ENCODE results near the gene MOB3A.

MOB3A gene

GRCh38 chr19:2077833-2078619 is 18.1 kb downstream of the MOB3A start:
- Histone ChIP-seq H3K36me3 (ENCODE audit: control insufficient read depth, insufficient read depth, low read length) (no peaks in the 10 kb centered on the region), H3K27ac (no peak overlapping the region), H3K9me3 (ENCODE audit: control insufficient read depth, low read length) (no peaks in the 10 kb centered on the region), H3K4me2 (ENCODE audit: low read length) (no peak overlapping the region), H3K4me1 (no peaks in the 10 kb centered on the region), H3K27me3 (ENCODE audit: control insufficient read depth, insufficient read depth, low read length) (no peaks in the 10 kb centered on the region), H3K79me2 (no peaks in the 10 kb centered on the region), H3K4me3 (ENCODE audit: low read depth, low read length) (no peak overlapping the region), H2AFZ (no peak overlapping the region), H3K9ac (no peak overlapping the region)
- TF ChIP-seq, protein P1, sequence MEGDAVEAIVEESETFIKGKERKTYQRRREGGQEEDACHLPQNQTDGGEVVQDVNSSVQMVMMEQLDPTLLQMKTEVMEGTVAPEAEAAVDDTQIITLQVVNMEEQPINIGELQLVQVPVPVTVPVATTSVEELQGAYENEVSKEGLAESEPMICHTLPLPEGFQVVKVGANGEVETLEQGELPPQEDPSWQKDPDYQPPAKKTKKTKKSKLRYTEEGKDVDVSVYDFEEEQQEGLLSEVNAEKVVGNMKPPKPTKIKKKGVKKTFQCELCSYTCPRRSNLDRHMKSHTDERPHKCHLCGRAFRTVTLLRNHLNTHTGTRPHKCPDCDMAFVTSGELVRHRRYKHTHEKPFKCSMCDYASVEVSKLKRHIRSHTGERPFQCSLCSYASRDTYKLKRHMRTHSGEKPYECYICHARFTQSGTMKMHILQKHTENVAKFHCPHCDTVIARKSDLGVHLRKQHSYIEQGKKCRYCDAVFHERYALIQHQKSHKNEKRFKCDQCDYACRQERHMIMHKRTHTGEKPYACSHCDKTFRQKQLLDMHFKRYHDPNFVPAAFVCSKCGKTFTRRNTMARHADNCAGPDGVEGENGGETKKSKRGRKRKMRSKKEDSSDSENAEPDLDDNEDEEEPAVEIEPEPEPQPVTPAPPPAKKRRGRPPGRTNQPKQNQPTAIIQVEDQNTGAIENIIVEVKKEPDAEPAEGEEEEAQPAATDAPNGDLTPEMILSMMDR (IDR thresholded peaks at IDR 0.05), result no peak

- no peaks in the 10 kb centered on the region for H3K9me3 ChIP-seq (ENCODE audit: control insufficient read depth, low read length)
- no peak overlapping the region for H3K4me2 ChIP-seq (ENCODE audit: low read length)
- H3K36me3 ChIP-seq (ENCODE audit: control insufficient read depth, insufficient read depth, low read length), result no peaks in the 10 kb centered on the region
- TF ChIP-seq, protein P1 (IDR thresholded peaks at IDR 0.05), result no peak
- no peaks in the 10 kb centered on the region for H3K79me2 ChIP-seq
- H3K27ac ChIP-seq, result no peak overlapping the region
- no peaks in the 10 kb centered on the region for H3K27me3 ChIP-seq (ENCODE audit: control insufficient read depth, insufficient read depth, low read length)
- H3K9ac ChIP-seq, result no peak overlapping the region
- no peaks in the 10 kb centered on the region for H3K4me1 ChIP-seq
- no peak overlapping the region for H2AFZ ChIP-seq
- no peak overlapping the region for H3K4me3 ChIP-seq (ENCODE audit: low read depth, low read length)
Measured at GRCh38 chr19:2077398-2077797, 18.7 kb downstream of the MOB3A start.

GRCh38 chr19:2076526-2076944 is 19.6 kb downstream of the MOB3A start:
- no peaks in the 10 kb centered on the region for H3K9me3 ChIP-seq (ENCODE audit: control insufficient read depth, low read length)
- H3K9ac ChIP-seq, result no peak overlapping the region
- no peaks in the 10 kb centered on the region for H3K27me3 ChIP-seq (ENCODE audit: control insufficient read depth, insufficient read depth, low read length)
- H3K4me1 ChIP-seq, result no peaks in the 10 kb centered on the region
- no peak overlapping the region for H2AFZ ChIP-seq
- no peaks in the 10 kb centered on the region for H3K36me3 ChIP-seq (ENCODE audit: control insufficient read depth, insufficient read depth, low read length)
- H3K27ac ChIP-seq, result no peak overlapping the region
- no peak overlapping the region for H3K4me2 ChIP-seq (ENCODE audit: low read length)
- TF ChIP-seq, protein P1 (IDR thresholded peaks at IDR 0.05), result no peak
- no peaks in the 10 kb centered on the region for H3K79me2 ChIP-seq
- no peak overlapping the region for H3K4me3 ChIP-seq (ENCODE audit: low read depth, low read length)

- H3K27me3 ChIP-seq (ENCODE audit: control insufficient read depth, insufficient read depth, low read length), result no peaks in the 10 kb centered on the region
- no peak overlapping the region for H2AFZ ChIP-seq
- H3K36me3 ChIP-seq (ENCODE audit: control insufficient read depth, insufficient read depth, low read length), result no peaks in the 10 kb centered on the region
- no peak overlapping the region for H3K27ac ChIP-seq
- TF ChIP-seq, protein P1 (IDR thresholded peaks at IDR 0.05), result no peak
- no peak overlapping the region for H3K9ac ChIP-seq
- H3K4me2 ChIP-seq (ENCODE audit: low read length), result no peak overlapping the region
- no peak overlapping the region for H3K4me3 ChIP-seq (ENCODE audit: low read depth, low read length)
- H3K79me2 ChIP-seq, result no peaks in the 10 kb centered on the region
- peaks cover 2% of the 10 kb centered on the region for H3K4me1 ChIP-seq
- no peaks in the 10 kb centered on the region for H3K9me3 ChIP-seq (ENCODE audit: control insufficient read depth, low read length)
Measured at GRCh38 chr19:2072757-2073551, 23.2 kb downstream of the MOB3A start.

Data from parathyroid adenoma (tissue), 2 donors.